WERI-Rb-1 (cell line): ENCODE data around the gene NOL3.
A peak's percentile ranks its signal among the peaks of the same experiment; 100 is the strongest.

Source experiments
- DNase-seq: peaks from one replicate; pipeline ENCODE4 v3.0.0-alpha.2; 2020
- H3K27ac ChIP-seq: fragments of 250-450 bp; sonication (Bioruptor Pico); 2 replicates; pipeline ENCODE4 v1.5.1; 2020; ENCODE audit warnings: mild to moderate bottlenecking, moderate library complexity
- H3K27me3 ChIP-seq: fragments of 250-450 bp; sonication (Bioruptor Pico); 2 replicates; pipeline ENCODE4 v1.5.1; 2021; ENCODE audit warnings: mild to moderate bottlenecking, low read depth, moderate library complexity; ENCODE audit not compliant: insufficient read depth, severe bottlenecking
- H3K36me3 ChIP-seq: fragments of 250-450 bp; sonication (Bioruptor Pico); 2 replicates; pipeline ENCODE4 v1.5.1; 2020; ENCODE audit warnings: mild to moderate bottlenecking, moderate library complexity
- H3K4me3 ChIP-seq: 2 replicates; pipeline ENCODE4 v1.5.1; 2011; ENCODE audit warnings: low read depth, mild to moderate bottlenecking, control low read depth, low read length
- H3K9me3 ChIP-seq: fragments of 250-450 bp; sonication (Bioruptor Pico); 2 replicates; pipeline ENCODE4 v1.5.1; 2021; ENCODE audit warnings: mild to moderate bottlenecking, moderate library complexity; ENCODE audit not compliant: severe bottlenecking
- TF ChIP-seq, protein P1 (sequence below): IDR thresholded peaks from 2 replicates; pipeline ENCODE4 v1.5.1; 2011; ENCODE audit warnings: low read depth, mild to moderate bottlenecking, control low read depth, inconsistent platforms, low read length

Gene NOL3

GRCh38 chr16:67201411-67202345, 31.3 kb downstream of the NOL3 start:
- Histone ChIP-seq H3K36me3 (peaks cover 65% of the 10 kb centered on the region), H3K27me3 (no peaks in the 10 kb centered on the region), H3K9me3 (no peaks in the 10 kb centered on the region), H3K4me3 (no peak overlapping the region), H3K27ac (no peak overlapping the region)
- no peak for DNase-seq
- TF ChIP-seq, protein P1, sequence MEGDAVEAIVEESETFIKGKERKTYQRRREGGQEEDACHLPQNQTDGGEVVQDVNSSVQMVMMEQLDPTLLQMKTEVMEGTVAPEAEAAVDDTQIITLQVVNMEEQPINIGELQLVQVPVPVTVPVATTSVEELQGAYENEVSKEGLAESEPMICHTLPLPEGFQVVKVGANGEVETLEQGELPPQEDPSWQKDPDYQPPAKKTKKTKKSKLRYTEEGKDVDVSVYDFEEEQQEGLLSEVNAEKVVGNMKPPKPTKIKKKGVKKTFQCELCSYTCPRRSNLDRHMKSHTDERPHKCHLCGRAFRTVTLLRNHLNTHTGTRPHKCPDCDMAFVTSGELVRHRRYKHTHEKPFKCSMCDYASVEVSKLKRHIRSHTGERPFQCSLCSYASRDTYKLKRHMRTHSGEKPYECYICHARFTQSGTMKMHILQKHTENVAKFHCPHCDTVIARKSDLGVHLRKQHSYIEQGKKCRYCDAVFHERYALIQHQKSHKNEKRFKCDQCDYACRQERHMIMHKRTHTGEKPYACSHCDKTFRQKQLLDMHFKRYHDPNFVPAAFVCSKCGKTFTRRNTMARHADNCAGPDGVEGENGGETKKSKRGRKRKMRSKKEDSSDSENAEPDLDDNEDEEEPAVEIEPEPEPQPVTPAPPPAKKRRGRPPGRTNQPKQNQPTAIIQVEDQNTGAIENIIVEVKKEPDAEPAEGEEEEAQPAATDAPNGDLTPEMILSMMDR = no peak

DNA sequence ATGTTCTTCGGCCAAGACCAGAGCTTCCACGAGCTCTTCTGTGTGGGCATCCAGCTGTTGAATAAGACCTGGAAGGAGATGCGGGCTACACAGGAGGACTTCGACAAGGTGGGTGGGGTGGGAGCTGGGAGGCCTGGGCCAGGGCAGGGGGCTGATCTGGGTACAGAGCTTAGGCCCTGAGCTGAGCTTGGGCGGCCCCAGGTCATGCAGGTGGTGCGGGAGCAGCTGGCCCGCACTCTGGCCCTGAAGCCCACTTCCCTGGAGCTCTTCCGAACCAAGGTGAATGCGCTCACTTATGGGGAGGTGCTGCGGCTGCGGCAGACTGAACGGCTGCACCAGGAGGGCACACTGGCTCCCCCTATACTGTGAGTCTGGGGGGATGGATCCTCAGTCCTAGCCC, 32.1 kb downstream of the NOL3 start:
- H3K4me3 ChIP-seq = no peak overlapping the region
- H3K36me3 ChIP-seq = peaks cover 57% of the 10 kb centered on the region
- TF ChIP-seq, protein P1 = no peak
- H3K9me3 ChIP-seq = no peaks in the 10 kb centered on the region
- no peak overlapping the region for H3K27ac ChIP-seq
- H3K27me3 ChIP-seq = no peaks in the 10 kb centered on the region
- no peak for DNase-seq

GRCh38 chr16:67202956-67203493, 32.7 kb downstream of the NOL3 start:
- no peaks in the 10 kb centered on the region for H3K27me3 ChIP-seq
- H3K27ac ChIP-seq = no peak overlapping the region
- TF ChIP-seq, protein P1 = no peak
- no peaks in the 10 kb centered on the region for H3K9me3 ChIP-seq
- no peak overlapping the region for H3K4me3 ChIP-seq
- DNase-seq = no peak
- H3K36me3 ChIP-seq = peaks cover 53% of the 10 kb centered on the region

DNA sequence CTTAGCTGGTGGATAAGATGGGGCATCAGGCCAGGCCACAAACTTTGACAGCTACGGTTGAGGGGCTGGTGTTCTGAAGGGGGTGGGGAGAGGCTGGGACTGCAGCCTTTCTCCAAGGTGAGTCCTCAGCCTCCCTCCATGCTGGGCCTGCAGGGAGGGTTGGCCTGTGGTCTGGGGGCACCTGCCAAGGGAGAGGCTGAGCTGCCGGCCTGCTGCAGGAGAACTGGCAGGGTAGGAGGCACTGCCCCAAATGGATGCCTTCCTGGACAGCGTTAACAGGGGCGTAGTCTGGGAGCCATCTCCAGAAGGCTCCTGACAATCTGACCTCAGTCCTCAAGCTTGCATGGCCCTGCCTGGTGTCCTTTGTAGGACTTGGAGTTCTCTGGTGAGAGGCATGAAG, 33.7 kb downstream of the NOL3 start:
- Histone ChIP-seq H3K27ac (no peak overlapping the region), H3K36me3 (peaks cover 42% of the 10 kb centered on the region), H3K9me3 (no peaks in the 10 kb centered on the region), H3K27me3 (no peaks in the 10 kb centered on the region), H3K4me3 (no peak overlapping the region)
- TF ChIP-seq, protein P1 = no peak
- DNase-seq = no peak

DNA sequence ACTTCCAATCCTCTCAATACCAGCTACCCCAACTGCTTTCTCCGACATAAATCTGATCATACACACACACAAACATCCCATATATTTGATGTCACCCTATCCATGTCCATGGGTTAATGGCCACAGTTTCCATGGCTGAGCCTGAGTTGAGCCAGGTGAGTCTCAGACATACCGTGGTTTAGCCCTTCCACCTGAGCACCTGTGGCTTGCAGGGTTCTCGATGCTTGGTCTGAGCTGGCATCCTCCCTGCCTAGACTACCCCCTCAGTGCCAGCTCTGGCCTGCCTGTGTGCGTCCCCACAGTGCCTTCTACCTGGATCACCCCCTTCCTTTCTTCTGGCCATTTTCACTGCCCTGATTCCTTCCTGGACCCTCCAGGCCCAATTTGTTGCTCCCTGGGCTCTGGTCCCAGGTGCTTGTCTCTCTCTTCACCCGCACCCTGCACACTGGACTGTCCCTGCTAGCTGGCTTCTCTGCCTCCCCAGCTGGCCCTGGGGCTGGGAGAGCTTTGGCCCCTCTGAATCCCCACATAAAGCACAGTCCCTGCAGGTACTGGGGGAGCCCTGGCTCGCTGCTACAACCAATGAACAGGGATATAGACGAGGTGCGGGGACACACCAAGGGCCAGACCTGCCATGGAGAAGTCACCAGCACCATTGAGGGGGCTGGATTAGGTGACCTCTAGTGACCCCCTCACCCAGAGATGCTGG, 35.9 kb downstream of the NOL3 start:
- Histone ChIP-seq H3K27ac (peak overlapping the region; percentile 59; the same call in 1 of the 2 replicates), H3K36me3 (peaks cover 33% of the 10 kb centered on the region), H3K27me3 (no peaks in the 10 kb centered on the region), H3K9me3 (no peaks in the 10 kb centered on the region), H3K4me3 (no peak overlapping the region)
- DNase-seq = no peak
- TF ChIP-seq, protein P1 = no peak
